HG03342 (cell line): ENCODE data around the gene MORN4.
A peak's percentile ranks its signal among the peaks of the same experiment; 100 is the strongest.

Source experiments
- ATAC-seq: cut with Tn5 transposase; IDR thresholded peaks from one replicate; pipeline ENCODE4 v1.9.1; 2021; ENCODE audit warnings: mild to moderate bottlenecking, moderate library complexity; ENCODE audit not compliant: unreplicated experiment

MORN4 gene

DNA sequence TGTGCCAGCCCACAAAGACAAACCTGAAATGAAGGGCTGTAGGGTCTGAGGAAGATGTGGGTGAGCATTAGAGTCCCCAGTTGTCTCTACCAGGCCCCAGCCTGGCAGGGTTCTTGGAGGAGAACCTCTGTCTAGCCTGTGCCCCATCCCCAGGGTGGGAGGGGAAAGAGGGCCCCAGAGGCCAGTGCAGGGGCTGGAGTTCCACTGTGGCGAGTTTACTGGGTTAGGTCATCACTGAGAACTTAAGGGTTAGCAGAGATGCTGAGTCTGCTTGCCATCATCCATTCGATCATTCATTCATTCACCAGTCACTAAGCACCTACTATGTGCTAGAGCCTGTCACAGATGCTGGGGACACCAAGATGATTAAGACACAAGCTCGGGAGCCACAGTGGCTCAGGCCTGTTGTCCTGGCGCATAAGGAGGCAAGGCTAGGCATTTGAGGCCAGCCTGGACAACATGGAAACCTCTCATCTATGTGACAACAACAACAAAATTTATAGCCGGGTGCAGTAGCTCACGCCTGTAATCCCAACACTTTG is 58.1 kb downstream of the MORN4 start:
- ATAC-seq: no peak

GRCh38 chr10:97574374-97575126 is 58.8 kb downstream of the MORN4 start:
- no peak for ATAC-seq

DNA sequence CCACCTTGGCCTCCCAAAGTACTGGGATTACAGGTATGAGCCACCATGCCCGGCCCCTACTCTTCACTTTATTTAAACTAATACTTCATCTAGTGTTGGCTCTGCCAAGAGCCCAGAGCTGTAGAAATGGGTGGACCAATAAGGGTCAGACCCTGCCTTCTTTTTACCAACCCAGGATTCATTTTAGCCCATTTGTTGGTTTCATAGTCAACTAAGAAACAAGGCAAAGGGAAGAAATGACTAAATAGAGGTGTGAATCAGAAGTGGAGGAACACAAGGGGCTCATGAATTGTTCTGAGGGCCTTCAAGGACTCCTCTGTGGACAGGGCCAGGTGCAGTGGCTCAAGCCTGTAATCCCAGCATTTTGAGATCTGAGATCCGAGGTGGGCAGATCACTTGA is 59.6 kb downstream of the MORN4 start:
- ATAC-seq: no peak

GRCh38 chr10:97573021-97573420 is 60.3 kb downstream of the MORN4 start:
- no peak for ATAC-seq

DNA sequence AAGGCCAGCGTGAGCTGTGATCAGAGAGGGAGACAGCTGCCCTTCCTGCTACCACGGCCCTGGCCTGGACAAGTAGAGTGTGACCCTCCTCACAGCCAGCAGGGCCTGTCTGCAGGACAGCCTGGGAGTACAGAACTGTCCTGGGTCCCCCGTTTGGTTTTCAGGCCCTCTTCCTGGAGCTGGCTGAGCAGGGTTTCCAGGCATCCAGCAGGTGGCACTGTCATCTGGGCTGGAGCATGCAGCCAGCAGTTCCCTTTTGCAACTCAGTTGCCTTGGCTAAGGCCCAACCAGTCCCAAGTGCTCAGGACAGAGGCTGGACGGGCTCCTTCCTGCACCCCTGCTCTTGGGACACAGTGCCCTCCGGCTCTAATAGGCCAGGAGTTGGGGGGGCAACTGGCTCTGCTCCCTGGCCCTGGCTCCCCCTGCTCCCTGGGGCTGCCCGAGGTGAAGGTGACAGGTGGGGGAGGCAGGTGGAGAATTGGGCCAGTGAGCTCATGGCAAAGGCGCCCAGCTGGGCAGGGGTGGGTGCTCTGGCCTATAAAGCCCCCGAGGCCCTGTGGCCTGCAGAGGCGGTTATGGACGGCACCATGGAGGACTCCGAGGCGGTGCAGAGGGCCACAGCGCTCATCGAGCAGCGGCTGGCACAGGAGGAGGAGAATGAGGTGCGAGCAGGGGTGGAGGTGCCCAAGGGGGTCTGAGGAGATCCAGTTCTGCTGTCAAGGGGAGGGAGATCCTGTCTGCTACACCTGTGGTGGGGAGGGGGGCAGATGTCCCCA is 60.9 kb downstream of the MORN4 start, which contains the start of gene ANKRD2:
Gene ANKRD2, plus strand, starts transcription at position 566 of the 776 bp plus-strand sequence. Its CDS starts 10 bp downstream, at position 576.
- ATAC-seq: peak; percentile 71

GRCh38 chr10:97571622-97572021 is 61.7 kb downstream of the MORN4 start:
- ATAC-seq: no peak

DNA sequence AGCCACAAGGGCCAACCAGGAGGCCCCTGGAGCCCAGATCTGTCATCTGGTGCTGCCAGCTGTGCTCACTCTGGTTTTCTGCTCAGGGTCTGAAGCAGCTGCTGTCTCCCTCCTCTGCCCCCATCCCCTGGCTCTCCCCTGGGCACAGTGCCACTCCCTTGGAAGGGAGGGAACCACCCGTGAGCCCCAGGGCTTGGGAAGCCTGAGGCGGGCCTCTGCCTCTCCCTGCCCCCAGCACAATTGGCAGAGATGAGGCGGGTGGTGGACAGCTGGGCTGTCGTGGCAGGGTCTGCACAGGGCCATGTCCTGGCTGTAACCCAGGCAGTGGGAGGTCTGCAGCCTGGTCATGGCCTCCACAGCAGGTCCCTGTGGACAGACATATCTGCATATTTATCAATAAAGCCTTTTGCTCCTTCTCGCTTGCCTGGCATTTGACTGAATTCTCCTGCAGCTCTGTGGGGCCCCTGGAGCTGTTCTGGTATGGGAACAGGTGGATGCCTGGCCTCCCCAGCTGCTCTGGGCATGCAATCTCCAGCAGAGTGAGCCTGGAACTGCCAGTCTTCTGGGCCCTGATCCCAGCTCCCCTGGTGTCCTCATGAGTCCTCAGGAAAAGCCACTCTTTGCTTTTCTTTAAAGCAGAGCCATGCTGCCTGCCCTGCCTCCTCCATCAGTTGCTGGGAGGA is 62.4 kb downstream of the MORN4 start:
- ATAC-seq: no peak

DNA sequence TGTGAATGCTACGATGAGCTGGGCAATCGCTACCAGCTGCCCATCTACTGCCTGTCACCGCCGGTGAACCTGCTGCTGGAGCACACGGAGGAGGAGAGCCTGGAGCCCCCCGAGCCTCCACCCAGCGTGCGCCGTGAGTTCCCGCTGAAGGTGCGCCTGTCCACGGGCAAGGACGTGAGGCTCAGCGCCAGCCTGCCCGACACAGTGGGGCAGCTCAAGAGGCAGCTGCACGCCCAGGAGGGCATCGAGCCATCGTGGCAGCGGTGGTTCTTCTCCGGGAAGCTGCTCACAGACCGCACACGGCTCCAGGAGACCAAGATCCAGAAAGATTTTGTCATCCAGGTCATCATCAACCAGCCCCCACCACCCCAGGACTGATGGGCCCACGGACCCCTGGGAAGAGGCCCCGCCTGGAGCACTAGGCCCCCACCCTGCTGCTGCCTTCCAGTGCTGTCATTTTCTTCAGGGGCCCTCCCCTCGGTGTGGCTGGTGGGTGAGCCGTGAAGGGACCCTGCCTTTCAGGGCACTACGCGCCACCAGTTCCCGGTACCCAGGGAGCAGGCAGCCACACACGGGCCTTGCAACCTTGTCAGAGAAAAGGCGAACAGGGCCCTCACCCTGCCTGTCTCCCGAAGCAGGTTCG is 63.0 kb downstream of the MORN4 start:
- no peak for ATAC-seq

- no peak for ATAC-seq
Measured at GRCh38 chr10:97567891-97568290, 65.4 kb downstream of the MORN4 start.

DNA sequence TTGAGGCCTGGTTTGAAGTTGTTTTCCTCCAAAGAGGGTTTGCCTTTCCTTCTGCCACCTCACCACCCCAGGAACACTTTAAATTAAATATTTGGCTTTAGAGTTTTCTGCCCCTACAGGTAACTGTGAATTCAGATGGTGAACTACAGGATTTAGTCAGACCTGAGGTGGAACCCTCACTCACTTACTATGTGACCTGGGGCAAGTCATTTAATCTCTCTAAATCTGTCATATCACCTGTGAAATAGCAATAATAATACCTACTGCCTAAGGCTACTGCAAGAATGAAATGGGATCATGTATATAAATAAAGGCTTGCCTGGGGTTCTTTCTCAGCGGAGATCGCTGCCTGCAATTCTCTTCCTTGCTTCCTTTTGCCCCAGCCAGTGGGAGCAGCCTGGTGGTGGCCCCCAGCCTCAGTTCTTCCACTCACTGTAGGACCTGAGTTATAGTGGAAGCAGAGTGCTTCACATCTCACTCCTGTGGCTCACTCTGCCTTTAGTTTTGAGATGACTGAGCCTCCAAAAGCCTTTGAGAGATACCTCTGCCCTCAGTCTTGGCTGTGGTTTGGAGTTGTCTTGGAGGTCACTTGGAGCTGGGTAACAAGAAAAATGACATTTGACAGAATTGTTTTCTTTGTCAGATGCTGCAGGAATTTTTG is 66.8 kb downstream of the MORN4 start:
- no peak for ATAC-seq

DNA sequence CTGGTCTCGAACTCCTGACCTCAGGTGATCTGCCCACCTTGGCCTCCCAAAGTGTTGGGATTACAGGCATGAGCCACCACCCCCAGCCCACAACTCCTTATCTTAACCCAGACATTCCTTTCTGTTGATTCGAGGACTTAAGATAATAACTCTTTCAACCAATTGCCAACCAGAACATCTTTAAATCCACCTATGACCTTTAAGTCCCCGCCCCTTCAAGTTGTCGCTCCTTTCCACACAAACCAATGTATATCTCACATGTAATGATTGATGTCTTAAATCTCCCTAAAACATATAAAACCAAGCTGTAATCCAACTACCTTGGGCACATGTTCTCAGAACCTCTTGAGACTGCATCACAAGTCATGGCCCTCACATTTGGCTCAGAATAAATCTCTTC is 68.5 kb downstream of the MORN4 start:
- no peak for ATAC-seq
